AG09309 (cell line): ENCODE data around the gene STPG1.

Experiments
- DNase-seq: peaks from one replicate; pipeline ENCODE4 v3.0.0-alpha.2; 2010; ENCODE audit warnings: low read depth
- H3K4me3 ChIP-seq: 2 replicates; pipeline ENCODE4 v1.5.1; 2011; ENCODE audit warnings: mild to moderate bottlenecking, low read depth, low read length, moderate library complexity; ENCODE audit not compliant: control insufficient read depth
- TF ChIP-seq, protein P1 (sequence below): IDR thresholded peaks from 2 replicates; pipeline ENCODE4 v1.5.1; 2011; ENCODE audit warnings: mild to moderate bottlenecking, low read depth, low read length, inconsistent platforms; ENCODE audit not compliant: insufficient read depth, control insufficient read depth; ENCODE audit errors: missing control alignments

STPG1 gene

DNA sequence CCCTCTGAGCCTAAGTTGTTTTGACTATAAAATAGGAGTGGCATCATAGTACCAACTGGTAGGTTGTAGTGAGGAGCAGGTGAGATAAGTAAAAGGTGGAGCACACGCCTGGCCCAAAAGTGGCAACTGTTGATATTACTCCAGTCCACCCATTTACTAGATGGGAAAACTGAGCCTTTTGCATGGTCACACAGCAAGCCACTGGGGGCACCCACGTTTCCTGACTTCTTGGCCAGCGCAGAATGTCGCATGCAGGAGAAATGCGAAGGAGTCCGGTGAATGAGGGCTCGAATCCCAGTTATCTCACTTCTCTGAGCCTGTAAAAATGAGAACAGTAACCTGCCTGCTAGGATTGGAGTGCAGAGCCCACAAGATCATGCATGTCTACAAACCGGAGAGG lies 73.6 kb downstream of the STPG1 start:
- TF ChIP-seq, protein P1, sequence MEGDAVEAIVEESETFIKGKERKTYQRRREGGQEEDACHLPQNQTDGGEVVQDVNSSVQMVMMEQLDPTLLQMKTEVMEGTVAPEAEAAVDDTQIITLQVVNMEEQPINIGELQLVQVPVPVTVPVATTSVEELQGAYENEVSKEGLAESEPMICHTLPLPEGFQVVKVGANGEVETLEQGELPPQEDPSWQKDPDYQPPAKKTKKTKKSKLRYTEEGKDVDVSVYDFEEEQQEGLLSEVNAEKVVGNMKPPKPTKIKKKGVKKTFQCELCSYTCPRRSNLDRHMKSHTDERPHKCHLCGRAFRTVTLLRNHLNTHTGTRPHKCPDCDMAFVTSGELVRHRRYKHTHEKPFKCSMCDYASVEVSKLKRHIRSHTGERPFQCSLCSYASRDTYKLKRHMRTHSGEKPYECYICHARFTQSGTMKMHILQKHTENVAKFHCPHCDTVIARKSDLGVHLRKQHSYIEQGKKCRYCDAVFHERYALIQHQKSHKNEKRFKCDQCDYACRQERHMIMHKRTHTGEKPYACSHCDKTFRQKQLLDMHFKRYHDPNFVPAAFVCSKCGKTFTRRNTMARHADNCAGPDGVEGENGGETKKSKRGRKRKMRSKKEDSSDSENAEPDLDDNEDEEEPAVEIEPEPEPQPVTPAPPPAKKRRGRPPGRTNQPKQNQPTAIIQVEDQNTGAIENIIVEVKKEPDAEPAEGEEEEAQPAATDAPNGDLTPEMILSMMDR, result no peak
- no peak for DNase-seq
- H3K4me3 ChIP-seq, result no peak overlapping the region

DNA sequence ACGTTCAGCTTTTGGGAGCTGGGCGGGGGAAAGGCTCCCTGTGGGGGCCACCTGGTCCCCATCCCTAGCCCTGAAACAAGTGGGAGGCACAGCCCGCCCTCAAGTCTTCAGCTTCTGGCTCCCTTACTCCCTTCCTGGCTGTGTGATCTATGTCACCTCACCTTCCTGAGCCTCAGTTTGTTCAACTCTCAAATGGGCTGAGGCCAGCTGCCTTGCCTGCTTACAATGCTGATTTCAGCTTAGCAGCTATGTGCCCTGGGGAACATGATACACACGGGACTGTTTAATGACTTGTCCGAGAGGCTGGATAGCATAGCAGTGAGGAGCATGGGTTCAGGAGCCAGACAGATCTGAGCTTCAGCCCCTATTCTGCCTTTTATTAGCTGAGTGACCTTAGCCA lies 75.1 kb downstream of the STPG1 start:
- TF ChIP-seq, protein P1, result no peak
- DNase-seq, result no peak
- H3K4me3 ChIP-seq, result no peak overlapping the region

DNA sequence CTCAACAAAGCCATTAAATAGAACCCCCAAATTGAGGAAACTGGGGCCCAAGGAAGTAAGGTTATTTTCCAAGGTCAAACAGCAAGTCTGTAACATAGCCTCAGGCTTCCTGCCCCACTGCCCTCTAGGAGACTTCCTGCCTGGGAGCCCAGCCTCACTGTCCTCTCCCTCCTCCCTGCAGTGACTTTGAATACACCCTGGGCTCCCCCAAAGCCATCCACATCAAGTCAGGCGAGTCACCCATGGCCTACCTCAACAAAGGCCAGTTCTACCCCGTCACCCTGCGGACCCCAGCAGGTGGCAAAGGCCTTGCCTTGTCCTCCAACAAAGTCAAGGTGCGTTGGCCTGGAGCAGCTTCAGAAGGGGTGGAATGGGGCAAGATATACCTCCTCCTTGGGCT lies 76.1 kb downstream of the STPG1 start:
- no peak overlapping the region for H3K4me3 ChIP-seq
- no peak for DNase-seq
- TF ChIP-seq, protein P1, result no peak

DNA sequence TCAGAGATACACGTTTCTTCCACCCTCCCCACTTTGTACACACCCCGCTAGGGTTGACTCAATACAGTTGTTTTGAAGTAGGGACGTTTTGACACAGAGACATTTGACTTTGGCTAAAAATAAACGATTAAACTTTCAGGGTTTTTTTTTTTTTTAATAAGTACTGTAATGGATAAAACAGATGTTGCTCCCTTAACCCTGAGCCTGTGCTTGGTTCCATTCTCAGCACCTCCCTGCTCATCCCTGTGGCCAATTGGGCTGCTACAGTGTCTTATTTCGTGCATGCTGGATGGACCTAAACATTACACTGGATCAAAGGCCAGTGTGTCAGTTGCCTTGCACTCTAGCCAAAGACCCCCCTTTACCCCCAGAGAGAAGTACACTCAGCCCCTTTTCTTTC lies 77.5 kb downstream of the STPG1 start:
- H3K4me3 ChIP-seq, result no peak overlapping the region
- DNase-seq, result no peak
- TF ChIP-seq, protein P1, result no peak

DNA sequence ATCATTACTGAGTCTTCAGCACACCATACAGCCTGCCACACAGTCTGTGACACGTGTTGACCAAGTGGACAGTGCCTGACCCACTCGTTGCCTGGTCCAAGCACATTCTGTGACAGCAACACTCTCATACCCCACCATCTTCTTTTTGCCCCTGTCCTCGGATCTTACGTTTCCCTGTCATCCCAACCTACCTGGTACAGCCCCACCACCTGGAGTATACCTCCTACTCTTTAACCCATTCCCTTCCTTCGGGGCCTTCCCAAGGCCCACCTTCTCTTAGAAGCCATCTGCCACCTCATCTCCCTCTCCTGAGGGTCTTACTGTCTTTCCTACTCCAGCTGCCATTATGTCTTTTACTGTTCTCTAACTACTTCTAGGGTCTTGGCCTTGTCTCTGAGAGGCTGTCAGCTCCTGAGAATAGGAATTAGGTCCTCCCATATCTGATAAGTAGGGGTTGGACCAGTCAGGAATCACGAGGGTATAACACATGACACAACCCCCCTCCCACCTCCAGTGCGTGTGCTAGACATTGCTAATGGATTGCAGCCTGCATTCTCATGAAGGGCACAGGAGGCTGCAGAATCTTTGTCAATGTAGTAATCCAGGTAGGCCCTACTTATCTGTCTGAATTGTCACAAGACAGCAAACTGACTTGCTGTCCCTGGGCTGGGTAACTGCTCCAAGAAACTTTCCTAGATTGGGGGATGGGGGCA lies 81.5 kb downstream of the STPG1 start:
- H3K4me3 ChIP-seq, result no peak overlapping the region
- no peak for DNase-seq
- TF ChIP-seq, protein P1, result no peak

DNA sequence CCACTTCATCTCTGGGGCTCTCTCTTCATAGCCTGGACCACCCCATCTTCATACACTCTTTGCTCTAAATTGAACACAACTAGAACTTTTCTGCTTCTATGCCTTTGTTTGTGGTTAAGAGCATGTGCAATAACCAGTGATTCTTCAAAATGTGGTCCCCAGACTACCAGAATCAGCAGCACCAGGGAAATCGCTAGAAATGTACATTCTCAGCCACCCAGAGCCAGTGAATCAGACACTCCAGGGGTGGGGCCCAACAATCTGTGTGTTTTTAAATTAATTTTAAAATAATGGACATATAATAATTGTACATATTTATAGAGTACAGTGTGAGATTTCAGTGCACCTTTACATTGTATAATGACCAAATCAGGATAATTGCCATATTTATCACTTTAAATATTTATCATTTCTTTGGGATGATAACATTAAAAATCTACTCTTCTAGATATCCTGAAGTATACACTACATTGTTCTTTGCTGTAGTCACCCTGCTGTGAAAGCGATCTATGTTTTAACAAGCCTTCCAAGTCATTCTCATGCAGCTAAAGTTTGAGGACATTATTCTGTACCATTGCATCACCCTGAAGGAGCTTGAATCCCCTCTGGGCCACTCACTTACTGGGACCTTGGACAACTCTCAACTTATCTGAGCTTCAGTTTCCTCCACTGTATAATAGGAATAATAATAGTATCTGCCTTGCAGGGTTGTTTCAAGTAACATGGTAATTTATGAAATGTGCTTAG lies 83.6 kb downstream of the STPG1 start:
- DNase-seq, result no peak
- TF ChIP-seq, protein P1, result no peak
- H3K4me3 ChIP-seq, result no peak overlapping the region
